HEK293 (cell line): ENCODE results near the gene UACA.

Experiments
- CTCF ChIA-PET: fragments of 350-600 bp; formaldehyde crosslinking; extraction: SDS; loops from one replicate; lab custom pipeline; 2021; ENCODE audit warnings: antibody characterized with exemption; lab: Yijun Ruan, JAX
- POLR2A ChIA-PET: fragments of 300-600 bp; formaldehyde crosslinking; extraction: SDS; loops from one replicate; lab custom pipeline; 2020; ENCODE audit warnings: antibody characterized with exemption, inconsistent platforms; lab: Yijun Ruan, JAX
- H3K27ac ChIP-seq: fragments of 200-500 bp; sonication (Bioruptor generic); 2 replicates; pipeline ENCODE4 v1.5.1; 2014; ENCODE audit warnings: low read depth, low read length, control low read depth, inconsistent platforms; ENCODE audit errors: extremely low read depth
- H3K36me3 ChIP-seq, 2 experiments: fragments of 200-500 bp in 1 of 2; sonication (Bioruptor generic) in 1 of 2; 1 replicate in 1 of 2; 2 replicates in 1 of 2; pipeline ENCODE4 v1.5.1; 2014 to 2017; ENCODE audit warnings: inconsistent platforms in 2 of 2, low read length in 2 of 2; ENCODE audit not compliant: control insufficient read depth in 2 of 2, insufficient read depth in 1 of 2
- H3K4me1 ChIP-seq: fragments of 200-500 bp; sonication (Bioruptor generic); 2 replicates; pipeline ENCODE4 v1.5.1; 2014; ENCODE audit warnings: mild to moderate bottlenecking, low read length, inconsistent platforms; ENCODE audit not compliant: control insufficient read depth, insufficient read depth
- H3K4me3 ChIP-seq: 2 replicates; pipeline ENCODE4 v1.5.1; 2011; ENCODE audit warnings: low read depth, mild to moderate bottlenecking, control low read depth, low read length, moderate library complexity
- H3K9me3 ChIP-seq: fragments of 200-500 bp; sonication (Bioruptor generic); 2 replicates; pipeline ENCODE4 v1.5.1; 2014; ENCODE audit warnings: low read depth, low read length, inconsistent platforms; ENCODE audit not compliant: control insufficient read depth, insufficient read depth
- GFI1B ChIP-seq: fragments of 450-650 bp; formaldehyde crosslinking; IDR thresholded peaks from 2 replicates; pipeline ENCODE4 v1.5.1; 2016; ENCODE audit warnings: missing biosample characterization, missing genetic modification characterization
- GLI2 ChIP-seq: fragments of 450-650 bp; formaldehyde crosslinking; IDR thresholded peaks from 2 replicates; pipeline ENCODE4; 2017; ENCODE audit warnings: missing biosample characterization, missing genetic modification characterization, low read depth, borderline replicate concordance
- IKZF3 ChIP-seq: fragments of 450-650 bp; IDR thresholded peaks from 2 replicates; pipeline ENCODE4 v1.5.0; 2018; ENCODE audit warnings: missing biosample characterization, mild to moderate bottlenecking, missing genetic modification characterization, moderate library complexity
- OSR2 ChIP-seq: fragments of 450-650 bp; formaldehyde crosslinking; IDR thresholded peaks from 2 replicates; pipeline ENCODE4 v1.5.1; 2016; ENCODE audit warnings: missing biosample characterization, missing genetic modification characterization
- PRDM10 ChIP-seq: fragments of 450-650 bp; formaldehyde crosslinking; IDR thresholded peaks from 2 replicates; pipeline ENCODE4 v1.5.1; 2016; ENCODE audit warnings: missing biosample characterization, missing genetic modification characterization
- YY1 ChIP-seq: fragments of 450-650 bp; formaldehyde crosslinking; IDR thresholded peaks from 2 replicates; pipeline ENCODE4 v1.5.1; 2018; ENCODE audit warnings: missing biosample characterization, missing genetic modification characterization
- ZEB2 ChIP-seq: fragments of 450-650 bp; formaldehyde crosslinking; IDR thresholded peaks from 2 replicates; pipeline ENCODE4 v1.5.1; 2016; ENCODE audit warnings: missing biosample characterization, missing genetic modification characterization
- ZNF114 ChIP-seq: fragments of 450-650 bp; formaldehyde crosslinking; IDR thresholded peaks from 2 replicates; pipeline ENCODE4 v1.5.0; 2017; ENCODE audit warnings: missing biosample characterization, missing genetic modification characterization
- ZNF645 ChIP-seq: fragments of 450-650 bp; formaldehyde crosslinking; IDR thresholded peaks from 2 replicates; pipeline ENCODE4; 2016; ENCODE audit warnings: missing biosample characterization, missing genetic modification characterization
- ZNF677 ChIP-seq: fragments of 450-650 bp; IDR thresholded peaks from 2 replicates; pipeline ENCODE4 v1.5.0; 2018; ENCODE audit warnings: missing biosample characterization, mild to moderate bottlenecking, missing genetic modification characterization, moderate library complexity
- ZNF768 ChIP-seq: fragments of 450-650 bp; formaldehyde crosslinking; IDR thresholded peaks from 2 replicates; pipeline ENCODE4 v1.5.1; 2018; ENCODE audit warnings: missing biosample characterization, mild to moderate bottlenecking, missing genetic modification characterization
- ZXDB ChIP-seq: fragments of 450-650 bp; formaldehyde crosslinking; IDR thresholded peaks from 2 replicates; pipeline ENCODE4 v1.5.1; 2016; ENCODE audit warnings: missing biosample characterization, missing genetic modification characterization
- TF ChIP-seq, protein P1 (sequence below): fragments of 450-650 bp; formaldehyde crosslinking; IDR thresholded peaks from 2 replicates; pipeline ENCODE4 v1.5.1; 2016; ENCODE audit warnings: missing biosample characterization, missing genetic modification characterization
- TF ChIP-seq, protein P2 (sequence below): fragments of 450-650 bp; formaldehyde crosslinking; IDR thresholded peaks from 2 replicates; pipeline ENCODE4 v1.5.1; 2016; ENCODE audit warnings: missing biosample characterization, missing genetic modification characterization, low read depth
- TF ChIP-seq, protein P3 (sequence below): fragments of 450-650 bp; formaldehyde crosslinking; IDR thresholded peaks from 2 replicates; pipeline ENCODE4 v1.5.1; 2017; ENCODE audit warnings: missing biosample characterization, mild to moderate bottlenecking, missing genetic modification characterization, moderate library complexity

Gene UACA

GRCh38 chr15:70758790-70759462 lies 4.4 kb downstream of the UACA start (continued):
- TF ChIP-seq PRDM10 (tag by site-specific recombination): 0 out of 2 replicates have a peak, but pooled peaks have one; percentile 5
- TF ChIP-seq GLI2 (tag by site-specific recombination): 0 out of 2 replicates have a peak, but pooled peaks have one; percentile 2
- TF ChIP-seq ZXDB (tag by site-specific recombination): peak; percentile 88
- peak; percentile 83 for TF ChIP-seq GFI1B
- TF ChIP-seq, protein P1, sequence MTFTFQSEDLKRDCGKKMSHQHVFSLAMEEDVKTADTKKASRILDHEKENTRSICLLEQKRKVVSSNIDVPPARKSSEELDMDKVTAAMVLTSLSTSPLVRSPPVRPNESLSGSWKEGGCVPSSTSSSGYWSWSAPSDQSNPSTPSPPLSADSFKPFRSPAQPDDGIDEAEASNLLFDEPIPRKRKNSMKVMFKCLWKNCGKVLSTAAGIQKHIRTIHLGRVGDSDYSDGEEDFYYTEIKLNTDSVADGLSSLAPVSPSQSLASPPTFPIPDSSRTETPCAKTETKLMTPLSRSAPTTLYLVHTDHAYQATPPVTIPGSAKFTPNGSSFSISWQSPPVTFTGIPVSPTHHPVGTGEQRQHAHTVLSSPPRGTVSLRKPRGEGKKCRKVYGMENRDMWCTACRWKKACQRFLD (tag by site-specific recombination): no peak
- TF ChIP-seq ZEB2 (tag by site-specific recombination): 0 out of 2 replicates have a peak, but pooled peaks have one; percentile 22
- TF ChIP-seq ZNF677: no peak
- no peak for TF ChIP-seq ZNF114 (tag by site-specific recombination)
- TF ChIP-seq OSR2 (tag by site-specific recombination): no peak
- TF ChIP-seq, protein P2, sequence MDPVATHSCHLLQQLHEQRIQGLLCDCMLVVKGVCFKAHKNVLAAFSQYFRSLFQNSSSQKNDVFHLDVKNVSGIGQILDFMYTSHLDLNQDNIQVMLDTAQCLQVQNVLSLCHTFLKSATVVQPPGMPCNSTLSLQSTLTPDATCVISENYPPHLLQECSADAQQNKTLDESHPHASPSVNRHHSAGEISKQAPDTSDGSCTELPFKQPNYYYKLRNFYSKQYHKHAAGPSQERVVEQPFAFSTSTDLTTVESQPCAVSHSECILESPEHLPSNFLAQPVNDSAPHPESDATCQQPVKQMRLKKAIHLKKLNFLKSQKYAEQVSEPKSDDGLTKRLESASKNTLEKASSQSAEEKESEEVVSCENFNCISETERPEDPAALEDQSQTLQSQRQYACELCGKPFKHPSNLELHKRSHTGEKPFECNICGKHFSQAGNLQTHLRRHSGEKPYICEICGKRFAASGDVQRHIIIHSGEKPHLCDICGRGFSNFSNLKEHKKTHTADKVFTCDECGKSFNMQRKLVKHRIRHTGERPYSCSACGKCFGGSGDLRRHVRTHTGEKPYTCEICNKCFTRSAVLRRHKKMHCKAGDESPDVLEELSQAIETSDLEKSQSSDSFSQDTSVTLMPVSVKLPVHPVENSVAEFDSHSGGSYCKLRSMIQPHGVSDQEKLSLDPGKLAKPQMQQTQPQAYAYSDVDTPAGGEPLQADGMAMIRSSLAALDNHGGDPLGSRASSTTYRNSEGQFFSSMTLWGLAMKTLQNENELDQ (tag by site-specific recombination): no peak
- peak; percentile 42; the same call in 1 of the 2 replicates for TF ChIP-seq IKZF3 (tag by site-specific recombination)
- TF ChIP-seq, all 188 proteins: peak for 18

GRCh38 chr15:70757627-70758026 lies 5.7 kb downstream of the UACA start:
- no peak overlapping the region for H3K4me3 ChIP-seq
- ChIA-PET POLR2A (no interaction called here), CTCF (interaction anchor here (0.9 to 4.2 kb wide), 3 partner anchors 9 to 59 kb away, joined by 3 to 24 read pairs (median 3); no protein-coding TSS in a partner anchor)
- no peaks in the 10 kb centered on the region for H3K9me3 ChIP-seq
- H3K27ac ChIP-seq: no peak overlapping the region
- peaks cover 32% of the 10 kb centered on the region for H3K4me1 ChIP-seq
- H3K36me3 ChIP-seq: no peaks in the 10 kb centered on the region; a peak in 1 of 3 replicates
- no peak for TF ChIP-seq ZNF768 (tag by site-specific recombination)
- no peak for TF ChIP-seq YY1
- TF ChIP-seq, protein P3, sequence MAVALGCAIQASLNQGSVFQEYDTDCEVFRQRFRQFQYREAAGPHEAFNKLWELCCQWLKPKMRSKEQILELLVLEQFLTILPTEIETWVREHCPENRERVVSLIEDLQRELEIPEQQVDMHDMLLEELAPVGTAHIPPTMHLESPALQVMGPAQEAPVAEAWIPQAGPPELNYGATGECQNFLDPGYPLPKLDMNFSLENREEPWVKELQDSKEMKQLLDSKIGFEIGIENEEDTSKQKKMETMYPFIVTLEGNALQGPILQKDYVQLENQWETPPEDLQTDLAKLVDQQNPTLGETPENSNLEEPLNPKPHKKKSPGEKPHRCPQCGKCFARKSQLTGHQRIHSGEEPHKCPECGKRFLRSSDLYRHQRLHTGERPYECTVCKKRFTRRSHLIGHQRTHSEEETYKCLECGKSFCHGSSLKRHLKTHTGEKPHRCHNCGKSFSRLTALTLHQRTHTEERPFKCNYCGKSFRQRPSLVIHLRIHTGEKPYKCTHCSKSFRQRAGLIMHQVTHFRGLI (tag by site-specific recombination): no peak; the same call in 1 of the 2 replicates
- no peak for TF ChIP-seq ZNF645
